OCI-LY3 (cell line): ENCODE data around the gene MUC20.

Experiments
- CTCF ChIP-seq: fragments of 200-600, 300-600 bp; sonication (generic); IDR thresholded peaks from 2 replicates; pipeline ENCODE4 v1.5.1; 2014; ENCODE audit warnings: antibody characterized with exemption, low read length, low read depth
- EZH2phosphoT487 ChIP-seq: fragments of 200-600 bp; shearing (Covaris generic); IDR thresholded peaks from 2 replicates; pipeline ENCODE4 v1.6.1; 2018; ENCODE audit warnings: antibody characterized with exemption, mixed run types, low read depth

DNA sequence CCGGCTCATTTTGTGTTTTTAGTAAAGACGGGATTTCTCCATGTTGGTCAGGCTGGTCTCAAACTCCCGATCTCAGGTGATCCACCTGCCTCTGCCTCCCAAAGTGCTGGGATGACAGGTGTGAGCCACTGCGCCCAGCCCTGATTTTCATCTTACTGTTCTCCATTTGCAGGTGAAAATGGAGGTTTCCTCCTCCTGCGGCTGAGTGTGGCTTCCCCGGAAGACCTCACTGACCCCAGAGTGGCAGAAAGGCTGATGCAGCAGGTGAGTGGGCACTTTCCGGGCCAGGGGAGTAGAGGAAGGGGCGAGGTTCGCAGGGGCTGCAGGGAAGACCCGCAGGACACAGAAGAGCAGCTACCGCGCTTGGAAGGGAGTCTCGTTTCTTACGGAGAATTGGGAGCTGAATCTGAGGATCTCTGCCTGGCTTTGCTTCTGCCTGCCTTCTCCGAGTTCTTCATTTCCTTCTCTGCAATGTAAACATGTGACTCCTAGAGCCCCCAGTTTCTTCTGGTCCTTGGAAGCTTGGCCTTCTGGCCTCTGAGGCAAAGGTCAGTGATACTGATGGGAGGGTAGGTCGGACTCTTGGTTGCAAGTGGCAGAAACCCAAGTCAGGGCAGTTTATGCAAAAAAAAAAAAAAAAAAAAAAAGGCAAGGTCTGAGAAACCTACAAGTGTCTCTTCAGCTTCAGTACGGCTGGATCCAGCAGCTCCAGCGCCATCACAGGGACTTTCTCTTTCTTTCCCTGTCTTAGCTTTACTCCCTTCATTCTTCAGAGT lies 8.9 kb downstream of the MUC20 start:
- TF ChIP-seq CTCF (no peak), EZH2phosphoT487 (no peak)
